Breast epithelium (tissue), 4 donors: Measurements from ENCODE around the gene DOCK11. TPM values are rescaled to one million over a fixed set of nuclear protein-coding genes. Genes with fewer than 3 reads are reported as not detected.

Experiments used
- DNase-seq, 2 donors: peaks; one replicate each; pipeline ENCODE4 v3.0.0-alpha.2; 2019; ENCODE audit warnings: low spot score in 2 of 2
- H3K27ac ChIP-seq, 2 donors: fragments of 200-600 bp; sonication (generic) in 1 of 2; one replicate each; pipeline ENCODE4 v1.5.1; 2016 to 2019; ENCODE audit warnings: mild to moderate bottlenecking in 1 of 2
- H3K27me3 ChIP-seq, 2 donors: fragments of 200-600 bp; sonication (generic) in 1 of 2; one replicate each; pipeline versions ENCODE4 v1.5.1 to v1.6.0; 2017 to 2019; ENCODE audit warnings: control low read depth in 1 of 2, mild to moderate bottlenecking in 1 of 2
- H3K36me3 ChIP-seq: fragments of 200-600 bp; one replicate; pipeline ENCODE4 v1.5.1; 2019
- H3K4me1 ChIP-seq, 2 donors: fragments of 200-600 bp; sonication (generic); one replicate each; pipeline ENCODE4 v1.5.1; 2016 to 2019; ENCODE audit warnings: control low read depth in 1 of 2
- H3K4me3 ChIP-seq, 3 donors: fragments of 200-600 bp; sonication (generic); 1 replicate in 2 of 3; 2 replicates in 1 of 3; pipeline ENCODE4 v1.5.1; 2016 to 2019; ENCODE audit warnings: mild to moderate bottlenecking in 3 of 3, moderate library complexity in 2 of 3
- H3K9me3 ChIP-seq, 2 donors: fragments of 200-600 bp; sonication (generic) in 1 of 2; one replicate each; pipeline ENCODE4 v1.5.1; 2016 to 2019; ENCODE audit warnings: control low read depth in 1 of 2
- CTCF ChIP-seq, 3 donors: fragments of 450-650 bp; IDR thresholded peaks; one replicate each; pipeline ENCODE4 v1.5.1; 2016 to 2017; ENCODE audit warnings: antibody characterized with exemption in 3 of 3, mild to moderate bottlenecking in 3 of 3, moderate library complexity in 3 of 3
- POLR2A ChIP-seq: fragments of 450-650 bp; IDR thresholded peaks from one replicate; pipeline ENCODE4 v1.6.1; 2016; ENCODE audit warnings: antibody characterized with exemption, mild to moderate bottlenecking, moderate library complexity
- POLR2AphosphoS5 ChIP-seq, 3 donors: sonication (generic); formaldehyde crosslinking; IDR thresholded peaks; one replicate each; pipeline ENCODE4 v1.6.1; 2017; ENCODE audit warnings: antibody characterized with exemption in 3 of 3
- intact Hi-C: fragments of 100-400 bp; cut with DNase I; formaldehyde crosslinking; loops from one replicate; pipeline ENCODE4 v1.15.1; 2023; ENCODE audit warnings: low total_unique reads
- total RNA-seq, 3 donors: library from RNA; depleted of rRNA; stranded (reverse); fragments of >200 nt; gene quantifications; one replicate each; pipeline ENCODE4 v1.1.0, GENCODE V29; 2016

Gene DOCK11
- total RNA-seq, 3 donors from 2014 or later: 25.3 to 138 (median 26.9) TPM

- no peaks in the 10 kb centered on the region for H3K36me3 ChIP-seq
- peaks cover 0 to 19% of the 10 kb centered on the region in 2 donors for H3K27me3 ChIP-seq
- intact Hi-C loops: no loop called here
- DNase-seq: no peak
- H3K4me3 ChIP-seq: no peak overlapping the region
- no peaks in the 10 kb centered on the region for H3K4me1 ChIP-seq
- no peak for TF ChIP-seq CTCF (IDR thresholded peaks at IDR 0.05)
- TF ChIP-seq POLR2A: no peak
- no peaks in the 10 kb centered on the region for H3K9me3 ChIP-seq
- no peak overlapping the region for H3K27ac ChIP-seq
Measured at GRCh38 chrX:118631586-118631985, 136.0 kb downstream of the DOCK11 start.

DNA sequence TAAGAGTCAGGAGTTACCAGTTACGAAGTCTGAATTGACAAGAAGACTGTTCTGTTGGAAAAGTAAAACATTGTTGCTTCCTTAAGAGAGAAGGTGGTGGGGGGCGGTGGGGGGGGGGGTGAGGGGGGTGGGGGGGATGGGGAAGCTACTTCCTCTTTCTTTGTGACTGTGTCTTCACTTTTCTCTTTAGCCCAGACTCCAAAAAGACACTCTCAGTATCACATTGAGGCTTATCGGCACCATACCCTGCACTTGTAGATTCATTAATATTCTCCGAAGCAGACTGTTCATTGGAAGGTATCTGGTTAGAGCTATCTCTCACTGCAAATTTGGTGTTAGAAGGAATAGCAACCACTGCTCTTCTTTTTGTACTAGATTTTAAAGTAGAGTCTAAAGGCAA lies 137.2 kb downstream of the DOCK11 start:
- no peak for DNase-seq
- TF ChIP-seq CTCF (IDR thresholded peaks at IDR 0.05): no peak
- TF ChIP-seq POLR2AphosphoS5 (IDR thresholded peaks at IDR 0.05): no peak
- TF ChIP-seq POLR2A: no peak
- Histone ChIP-seq H3K36me3 (no peaks in the 10 kb centered on the region), H3K27ac (no peak overlapping the region), H3K4me3 (no peak overlapping the region), H3K9me3 (no peaks in the 10 kb centered on the region), H3K27me3 (peaks cover 0 to 14% of the 10 kb centered on the region in 2 donors), H3K4me1 (no peaks in the 10 kb centered on the region)
- intact Hi-C loops: no loop called here

DNA sequence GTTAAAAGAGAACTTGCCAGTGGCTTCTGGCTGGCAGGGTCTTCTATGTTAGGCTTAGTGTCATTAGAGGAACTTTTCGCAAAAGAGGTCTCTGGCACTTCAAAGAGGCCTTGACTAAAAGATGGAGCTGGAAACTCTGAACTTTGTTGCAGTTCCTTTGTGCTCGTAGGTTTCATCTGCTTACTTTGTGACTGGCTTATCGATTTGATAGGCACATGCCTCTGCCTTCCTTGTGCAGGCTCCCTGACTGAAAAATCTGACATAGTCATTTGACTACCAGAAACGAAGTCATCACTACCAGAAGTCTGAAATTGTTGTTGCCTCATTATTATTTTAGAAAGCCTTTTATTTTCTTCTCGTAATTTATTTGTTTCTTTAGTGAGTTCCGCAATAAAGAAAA lies 137.9 kb downstream of the DOCK11 start:
- no peaks in the 10 kb centered on the region for H3K36me3 ChIP-seq
- intact Hi-C loops: no loop called here
- H3K9me3 ChIP-seq: no peaks in the 10 kb centered on the region
- DNase-seq: no peak
- peaks cover 0 to 10% of the 10 kb centered on the region in 2 donors for H3K27me3 ChIP-seq
- TF ChIP-seq POLR2A: no peak
- no peak for TF ChIP-seq POLR2AphosphoS5 (IDR thresholded peaks at IDR 0.05)
- TF ChIP-seq CTCF (IDR thresholded peaks at IDR 0.05): no peak
- H3K4me3 ChIP-seq: no peak overlapping the region
- no peak overlapping the region for H3K27ac ChIP-seq
- no peaks in the 10 kb centered on the region for H3K4me1 ChIP-seq

DNA sequence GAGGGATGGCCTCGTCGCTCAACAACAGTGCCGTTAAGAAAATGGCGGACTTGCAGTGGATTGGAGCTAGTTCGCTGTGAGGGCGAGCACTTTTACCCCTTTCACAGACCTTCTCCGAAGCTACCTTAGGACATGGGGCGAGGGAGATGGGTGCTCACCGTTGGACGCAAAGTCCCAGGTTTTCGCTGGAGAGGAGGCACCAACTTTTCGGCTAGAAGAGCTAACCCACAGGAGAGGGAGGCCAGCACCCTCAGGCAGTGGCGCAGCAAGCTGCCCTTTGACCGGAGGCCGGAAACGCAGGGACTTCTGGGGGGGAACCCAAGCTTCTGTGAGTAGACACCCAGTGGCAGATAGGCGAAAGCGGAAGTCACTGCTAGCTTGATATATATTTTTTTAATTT lies 138.7 kb downstream of the DOCK11 start:
- H3K27ac ChIP-seq: no peak overlapping the region
- H3K27me3 ChIP-seq: peaks cover 0 to 10% of the 10 kb centered on the region in 2 donors
- H3K9me3 ChIP-seq: no peaks in the 10 kb centered on the region
- no peak for DNase-seq
- H3K4me3 ChIP-seq: no peak overlapping the region
- TF ChIP-seq POLR2AphosphoS5 (IDR thresholded peaks at IDR 0.05) (no peak), CTCF (IDR thresholded peaks at IDR 0.05) (no peak), POLR2A (no peak)
- H3K36me3 ChIP-seq: no peaks in the 10 kb centered on the region
- no peaks in the 10 kb centered on the region for H3K4me1 ChIP-seq
- intact Hi-C loops: no loop called here

DNA sequence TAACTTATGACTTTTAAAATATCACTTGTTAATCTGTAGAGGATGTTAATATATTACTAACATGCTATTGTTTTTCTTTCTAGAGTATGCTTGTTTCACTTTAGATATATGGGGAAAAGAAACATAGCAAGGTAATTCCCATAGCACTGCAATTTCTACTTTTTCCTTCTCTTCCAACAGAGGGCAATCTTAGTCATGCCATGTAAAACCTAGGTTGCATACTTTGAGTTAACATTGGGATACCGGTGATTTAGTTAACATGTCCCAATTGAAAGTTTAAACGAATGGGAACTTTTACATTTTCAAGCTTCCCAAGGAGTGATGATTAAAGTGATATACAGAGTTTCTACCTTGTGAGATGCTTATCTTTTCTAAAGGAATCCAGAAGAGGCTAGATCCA lies 142.4 kb downstream of the DOCK11 start:
- no peak for TF ChIP-seq POLR2A
- no peaks in the 10 kb centered on the region for H3K36me3 ChIP-seq
- no peaks in the 10 kb centered on the region for H3K9me3 ChIP-seq
- H3K27ac ChIP-seq: no peak overlapping the region
- peaks cover 0 to 11% of the 10 kb centered on the region in 2 donors for H3K27me3 ChIP-seq
- no peaks in the 10 kb centered on the region for H3K4me1 ChIP-seq
- intact Hi-C loops: no loop called here
- no peak for DNase-seq
- H3K4me3 ChIP-seq: no peak overlapping the region

- H3K27ac ChIP-seq: no peak overlapping the region
- H3K36me3 ChIP-seq: no peaks in the 10 kb centered on the region
- no peak for DNase-seq
- H3K4me3 ChIP-seq: no peak overlapping the region
- no peaks in the 10 kb centered on the region for H3K4me1 ChIP-seq
- intact Hi-C loops: no loop called here
- TF ChIP-seq CTCF (IDR thresholded peaks at IDR 0.05): peak in 1 of 3 donors; percentile 38
- no peak for TF ChIP-seq POLR2AphosphoS5 (IDR thresholded peaks at IDR 0.05)
- H3K27me3 ChIP-seq: peaks cover 0 to 9% of the 10 kb centered on the region in 2 donors
- H3K9me3 ChIP-seq: no peaks in the 10 kb centered on the region
Measured at GRCh38 chrX:118644378-118644777, 148.8 kb downstream of the DOCK11 start.
